Inferior parietal cortex (tissue), 1 donor: ENCODE data around the gene KLHL33.
A peak's percentile ranks its signal among the peaks of the same experiment; 100 is the strongest.

Source experiments
- DNase-seq: peaks from one replicate; pipeline ENCODE4 v3.0.0-alpha.2; 2016; ENCODE audit errors: extremely low spot score

Gene KLHL33

GRCh38 chr14:20435582-20436362 is at the start of gene KLHL33:
KLHL33 (minus strand) TSS chr14:20436166; CDS start chr14:20435811, 355 bp downstream.
- no peak for DNase-seq

- DNase-seq, result no peak
Measured at GRCh38 chr14:20482382-20482781, 46.4 kb upstream of the KLHL33 start.

- DNase-seq, result no peak
Measured at GRCh38 chr14:20478894-20479293, 42.9 kb upstream of the KLHL33 start.

GRCh38 chr14:20477211-20477876 is 41.4 kb upstream of the KLHL33 start:
- DNase-seq, result peak; percentile 41

- no peak for DNase-seq
Measured at GRCh38 chr14:20476776-20477175, 40.8 kb upstream of the KLHL33 start.

GRCh38 chr14:20472536-20473169 is 36.7 kb upstream of the KLHL33 start:
- no peak for DNase-seq

- DNase-seq, result no peak
Measured at GRCh38 chr14:20470603-20470901, 34.6 kb upstream of the KLHL33 start.

- DNase-seq, result peak; percentile 39
Measured at GRCh38 chr14:20469890-20470602, 34.1 kb upstream of the KLHL33 start.

GRCh38 chr14:20469242-20469889 is 33.4 kb upstream of the KLHL33 start, which contains the start of gene PNP:
PNP (plus strand) TSS chr14:20469406; CDS start chr14:20469525, 119 bp downstream.
- peak; percentile 73 for DNase-seq

GRCh38 chr14:20468764-20469241 is 32.8 kb upstream of the KLHL33 start:
- no peak for DNase-seq

GRCh38 chr14:20461225-20462141 is 25.5 kb upstream of the KLHL33 start, which contains the start of gene PIP4P1:
PIP4P1 (minus strand) TSS chr14:20461434; CDS start chr14:20461325, 109 bp downstream.
- DNase-seq, result peak; percentile 100

- no peak for DNase-seq
Measured at GRCh38 chr14:20460458-20461224, 24.7 kb upstream of the KLHL33 start.

GRCh38 chr14:20458031-20458789 is 22.2 kb upstream of the KLHL33 start:
- no peak for DNase-seq

- no peak for DNase-seq
Measured at GRCh38 chr14:20456971-20457370, 21.0 kb upstream of the KLHL33 start.

GRCh38 chr14:20455355-20456300 is 19.7 kb upstream of the KLHL33 start:
- DNase-seq, result no peak

- peak; percentile 100 for DNase-seq
Measured at GRCh38 chr14:20454516-20455354, 18.8 kb upstream of the KLHL33 start, which contains the start of the genes APEX1 and OSGEP. APEX1 (plus strand) TSS chr14:20455226; CDS start chr14:20455646, 420 bp downstream. OSGEP (minus strand) TSS chr14:20454812; CDS start chr14:20454683, 129 bp downstream.
